Effector memory CD4-positive, alpha-beta T cell (primary cell): ENCODE results near the gene LUZP4.

Source experiments
- DNase-seq, 3 donors: peaks; one replicate each; pipeline ENCODE4 v3.0.0-alpha.2; 2020
- H3K27ac ChIP-seq: 2 replicates; pipeline ENCODE4 v1.7.0; 2013; ENCODE audit warnings: mild to moderate bottlenecking, low read length, moderate library complexity; ENCODE audit not compliant: insufficient read depth, poor library complexity, severe bottlenecking
- H3K27me3 ChIP-seq: replicated peaks from 2 replicates; pipeline ENCODE4 v1.7.0; 2013; ENCODE audit warnings: mild to moderate bottlenecking, low read length; ENCODE audit not compliant: insufficient read depth, control insufficient read depth, poor library complexity, severe bottlenecking
- H3K36me3 ChIP-seq: 2 replicates; pipeline ENCODE4 v1.7.0; 2013; ENCODE audit warnings: mild to moderate bottlenecking, low read length, moderate library complexity; ENCODE audit not compliant: control insufficient read depth, insufficient read depth
- H3K4me1 ChIP-seq: 2 replicates; pipeline ENCODE4 v1.7.0; 2013; ENCODE audit warnings: low read length, mild to moderate bottlenecking; ENCODE audit not compliant: control insufficient read depth, insufficient read depth, poor library complexity, severe bottlenecking
- H3K4me3 ChIP-seq: 2 replicates; pipeline ENCODE4 v1.7.0; 2013; ENCODE audit warnings: low read length, low read depth, mild to moderate bottlenecking; ENCODE audit not compliant: insufficient read depth, poor library complexity, severe bottlenecking
- H3K9me3 ChIP-seq: 2 replicates; pipeline ENCODE4 v1.7.0; 2013; ENCODE audit warnings: mild to moderate bottlenecking, low read length, moderate library complexity; ENCODE audit not compliant: control insufficient read depth
- total RNA-seq, 3 donors: gene quantifications; one replicate each; lab custom pipeline; 2026; lab: John Stamatoyannopoulos, UW

LUZP4 gene
- 0 reads per million in 3 donors for total RNA-seq

GRCh38 chrX:115289465-115289864 lies at the start of gene LUZP4:
Gene LUZP4 (plus strand): TSS chrX:115289715. CDS start chrX:115289760, 45 bp downstream.
- Histone ChIP-seq H3K27ac (no peak within 1 kb of the TSS), H3K9me3 (no peaks in the 10 kb centered on the region), H3K27me3 (no peaks in the 10 kb centered on the region), H3K36me3 (no peaks in the 10 kb centered on the region), H3K4me3 (no peak within 1 kb of the TSS), H3K4me1 (no peaks in the 10 kb centered on the region)
- no peak for DNase-seq

GRCh38 chrX:115251458-115252233 lies 37.9 kb upstream of the LUZP4 start:
- H3K27me3 ChIP-seq = no peaks in the 10 kb centered on the region
- DNase-seq = no peak
- H3K9me3 ChIP-seq = no peaks in the 10 kb centered on the region
- H3K36me3 ChIP-seq = no peaks in the 10 kb centered on the region
- H3K4me3 ChIP-seq = no peak overlapping the region
- no peaks in the 10 kb centered on the region for H3K4me1 ChIP-seq
- no peak overlapping the region for H3K27ac ChIP-seq

GRCh38 chrX:115255003-115255402 lies 34.5 kb upstream of the LUZP4 start:
- no peak for DNase-seq
- Histone ChIP-seq H3K36me3 (no peaks in the 10 kb centered on the region), H3K27ac (no peak overlapping the region), H3K4me3 (no peak overlapping the region), H3K9me3 (no peaks in the 10 kb centered on the region), H3K27me3 (no peaks in the 10 kb centered on the region), H3K4me1 (no peaks in the 10 kb centered on the region)

- Histone ChIP-seq H3K9me3 (no peaks in the 10 kb centered on the region), H3K4me1 (no peaks in the 10 kb centered on the region)
- DNase-seq = no peak
Observed at GRCh38 chrX:115257711-115258110, 31.8 kb upstream of the LUZP4 start.

GRCh38 chrX:115259238-115259875 lies 30.2 kb upstream of the LUZP4 start:
- Histone ChIP-seq H3K9me3 (no peaks in the 10 kb centered on the region), H3K4me1 (no peaks in the 10 kb centered on the region), H3K27me3 (no peaks in the 10 kb centered on the region), H3K36me3 (no peaks in the 10 kb centered on the region), H3K4me3 (no peak overlapping the region), H3K27ac (no peak overlapping the region)
- no peak for DNase-seq

More at GRCh38 chrX:115257711-115258110, 31.8 kb upstream of the LUZP4 start:
- H3K27me3 ChIP-seq = no peaks in the 10 kb centered on the region
- no peaks in the 10 kb centered on the region for H3K36me3 ChIP-seq
- H3K27ac ChIP-seq = no peak overlapping the region
- H3K4me3 ChIP-seq = no peak overlapping the region

- H3K27me3 ChIP-seq = no peaks in the 10 kb centered on the region
- H3K4me3 ChIP-seq = no peak overlapping the region
- no peaks in the 10 kb centered on the region for H3K9me3 ChIP-seq
- no peaks in the 10 kb centered on the region for H3K4me1 ChIP-seq
- DNase-seq = no peak
- H3K27ac ChIP-seq = no peak overlapping the region
- H3K36me3 ChIP-seq = no peaks in the 10 kb centered on the region
Observed at GRCh38 chrX:115260330-115260729, 29.2 kb upstream of the LUZP4 start.

- H3K27me3 ChIP-seq = no peaks in the 10 kb centered on the region
- H3K4me3 ChIP-seq = no peak overlapping the region
- no peak overlapping the region for H3K27ac ChIP-seq
- H3K4me1 ChIP-seq = no peaks in the 10 kb centered on the region
- H3K36me3 ChIP-seq = no peaks in the 10 kb centered on the region
- no peak for DNase-seq
- H3K9me3 ChIP-seq = no peaks in the 10 kb centered on the region
Observed at GRCh38 chrX:115261148-115261547, 28.4 kb upstream of the LUZP4 start.

- Histone ChIP-seq H3K4me3 (no peak overlapping the region), H3K27ac (no peak overlapping the region), H3K36me3 (no peaks in the 10 kb centered on the region), H3K9me3 (no peaks in the 10 kb centered on the region), H3K27me3 (no peaks in the 10 kb centered on the region), H3K4me1 (no peaks in the 10 kb centered on the region)
- no peak for DNase-seq
Observed at GRCh38 chrX:115264009-115264408, 25.5 kb upstream of the LUZP4 start.

GRCh38 chrX:115266300-115266699 lies 23.2 kb upstream of the LUZP4 start:
- no peak overlapping the region for H3K4me3 ChIP-seq
- no peaks in the 10 kb centered on the region for H3K36me3 ChIP-seq
- no peak overlapping the region for H3K27ac ChIP-seq
- no peaks in the 10 kb centered on the region for H3K4me1 ChIP-seq
- H3K9me3 ChIP-seq = no peaks in the 10 kb centered on the region
- no peak for DNase-seq
- H3K27me3 ChIP-seq = no peaks in the 10 kb centered on the region

- Histone ChIP-seq H3K4me3 (no peak overlapping the region), H3K36me3 (no peaks in the 10 kb centered on the region), H3K27me3 (no peaks in the 10 kb centered on the region), H3K9me3 (no peaks in the 10 kb centered on the region), H3K4me1 (no peaks in the 10 kb centered on the region), H3K27ac (no peak overlapping the region)
- no peak for DNase-seq
Observed at GRCh38 chrX:115268421-115268820, 21.1 kb upstream of the LUZP4 start.
